Upper lobe of left lung (tissue), 4 donors: ENCODE results near the gene COLEC11.

Experiments used
- EP300 ChIP-seq, 4 donors: sonication (generic); formaldehyde crosslinking; IDR thresholded peaks; one replicate each; pipeline ENCODE4 v1.5.1; 2017; ENCODE audit warnings: antibody characterized with exemption in 4 of 4, control low read depth in 2 of 4
- POLR2AphosphoS5 ChIP-seq, 2 donors: sonication (generic); formaldehyde crosslinking; IDR thresholded peaks; one replicate each; pipeline ENCODE4 v1.5.1; 2017; ENCODE audit warnings: antibody characterized with exemption in 2 of 2
- TF ChIP-seq, protein P1 (sequence below), 6 experiments: fragments of 450-650 bp in 4 of 6; fragments of 200-600 bp in 2 of 6; sonication (generic) in 2 of 6; IDR thresholded peaks; one replicate each; pipeline ENCODE4 v1.5.1; 2016 to 2019; ENCODE audit warnings: antibody characterized with exemption in 6 of 6

GRCh38 chr2:3652896-3653625, 58.1 kb downstream of the COLEC11 start:
- TF ChIP-seq, protein P1, sequence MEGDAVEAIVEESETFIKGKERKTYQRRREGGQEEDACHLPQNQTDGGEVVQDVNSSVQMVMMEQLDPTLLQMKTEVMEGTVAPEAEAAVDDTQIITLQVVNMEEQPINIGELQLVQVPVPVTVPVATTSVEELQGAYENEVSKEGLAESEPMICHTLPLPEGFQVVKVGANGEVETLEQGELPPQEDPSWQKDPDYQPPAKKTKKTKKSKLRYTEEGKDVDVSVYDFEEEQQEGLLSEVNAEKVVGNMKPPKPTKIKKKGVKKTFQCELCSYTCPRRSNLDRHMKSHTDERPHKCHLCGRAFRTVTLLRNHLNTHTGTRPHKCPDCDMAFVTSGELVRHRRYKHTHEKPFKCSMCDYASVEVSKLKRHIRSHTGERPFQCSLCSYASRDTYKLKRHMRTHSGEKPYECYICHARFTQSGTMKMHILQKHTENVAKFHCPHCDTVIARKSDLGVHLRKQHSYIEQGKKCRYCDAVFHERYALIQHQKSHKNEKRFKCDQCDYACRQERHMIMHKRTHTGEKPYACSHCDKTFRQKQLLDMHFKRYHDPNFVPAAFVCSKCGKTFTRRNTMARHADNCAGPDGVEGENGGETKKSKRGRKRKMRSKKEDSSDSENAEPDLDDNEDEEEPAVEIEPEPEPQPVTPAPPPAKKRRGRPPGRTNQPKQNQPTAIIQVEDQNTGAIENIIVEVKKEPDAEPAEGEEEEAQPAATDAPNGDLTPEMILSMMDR (IDR thresholded peaks at IDR 0.05): no peak
- TF ChIP-seq POLR2AphosphoS5 (IDR thresholded peaks at IDR 0.05) (no peak), EP300 (IDR thresholded peaks at IDR 0.05) (no peak)
